Neutrophil (primary cell): ENCODE results near the gene CST3.
"Not testable (repeated sequence)": the region's sequence is repeated elsewhere in the genome, so short reads cannot be mapped to it uniquely, and the experiment has no call there.

ENCODE experiments used
- H3K27ac ChIP-seq: fragments of 200-600 bp; sonication (generic); 2 replicates; pipeline ENCODE4 v1.5.1; 2016; ENCODE audit warnings: mild to moderate bottlenecking, moderate library complexity
- H3K27me3 ChIP-seq: fragments of 200-600 bp; sonication (generic); 2 replicates; pipeline ENCODE4 v1.6.0; 2016; ENCODE audit warnings: mild to moderate bottlenecking
- H3K36me3 ChIP-seq: fragments of 200-600 bp; sonication (generic); 2 replicates; pipeline ENCODE4 v1.5.1; 2017
- H3K4me1 ChIP-seq, 2 experiments: fragments of 200-600 bp in 1 of 2; sonication (generic) in 1 of 2; 1 replicate in 1 of 2; 2 replicates in 1 of 2; pipeline versions ENCODE4 v1.5.1 to v1.6.1; 2013 to 2016; ENCODE audit warnings: low read depth in 1 of 2, low read length in 1 of 2, mild to moderate bottlenecking in 1 of 2, moderate library complexity in 1 of 2; ENCODE audit not compliant: control insufficient read depth in 1 of 2, insufficient read depth in 1 of 2
- H3K4me3 ChIP-seq, 2 experiments: fragments of 200-600 bp in 1 of 2; sonication (generic) in 1 of 2; 1 replicate in 1 of 2; 2 replicates in 1 of 2; pipeline ENCODE4 v1.5.1; 2013 to 2016; ENCODE audit warnings: low read depth in 1 of 2, low read length in 1 of 2, mild to moderate bottlenecking in 1 of 2, moderate library complexity in 1 of 2
- H3K9me3 ChIP-seq: fragments of 200-600 bp; sonication (generic); 2 replicates; pipeline ENCODE4 v1.5.1; 2016
- TF ChIP-seq, protein P1 (sequence below): fragments of 200-600 bp; sonication (generic); IDR thresholded peaks from 2 replicates; pipeline ENCODE4 v1.5.1; 2016; ENCODE audit warnings: antibody characterized with exemption

The CST3 gene

DNA sequence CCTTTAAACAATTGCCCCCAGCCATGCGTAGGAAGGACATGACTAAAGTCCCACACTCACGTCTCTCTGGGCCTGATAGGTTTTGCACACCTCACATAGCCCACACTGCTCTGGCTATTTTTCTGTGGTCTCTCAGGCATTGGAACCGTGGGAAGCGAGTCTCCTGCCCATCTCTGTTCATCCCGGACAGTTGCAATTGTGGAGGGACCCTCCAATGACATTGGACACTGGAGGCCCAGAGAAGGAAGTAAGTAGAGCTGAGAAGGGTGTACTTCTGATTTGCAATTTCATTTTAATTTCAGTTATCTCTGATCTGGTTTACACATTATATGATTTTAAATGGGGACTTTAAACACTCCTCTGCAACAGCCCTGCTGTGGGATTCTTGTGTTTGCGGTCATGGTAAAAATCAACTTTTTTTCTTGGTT, 23.3 kb upstream of the CST3 start:
- peaks cover 5 to 12% of the 10 kb centered on the region in 2 experiments for H3K4me1 ChIP-seq
- H3K27me3 ChIP-seq: no peaks in the 10 kb centered on the region
- TF ChIP-seq, protein P1, sequence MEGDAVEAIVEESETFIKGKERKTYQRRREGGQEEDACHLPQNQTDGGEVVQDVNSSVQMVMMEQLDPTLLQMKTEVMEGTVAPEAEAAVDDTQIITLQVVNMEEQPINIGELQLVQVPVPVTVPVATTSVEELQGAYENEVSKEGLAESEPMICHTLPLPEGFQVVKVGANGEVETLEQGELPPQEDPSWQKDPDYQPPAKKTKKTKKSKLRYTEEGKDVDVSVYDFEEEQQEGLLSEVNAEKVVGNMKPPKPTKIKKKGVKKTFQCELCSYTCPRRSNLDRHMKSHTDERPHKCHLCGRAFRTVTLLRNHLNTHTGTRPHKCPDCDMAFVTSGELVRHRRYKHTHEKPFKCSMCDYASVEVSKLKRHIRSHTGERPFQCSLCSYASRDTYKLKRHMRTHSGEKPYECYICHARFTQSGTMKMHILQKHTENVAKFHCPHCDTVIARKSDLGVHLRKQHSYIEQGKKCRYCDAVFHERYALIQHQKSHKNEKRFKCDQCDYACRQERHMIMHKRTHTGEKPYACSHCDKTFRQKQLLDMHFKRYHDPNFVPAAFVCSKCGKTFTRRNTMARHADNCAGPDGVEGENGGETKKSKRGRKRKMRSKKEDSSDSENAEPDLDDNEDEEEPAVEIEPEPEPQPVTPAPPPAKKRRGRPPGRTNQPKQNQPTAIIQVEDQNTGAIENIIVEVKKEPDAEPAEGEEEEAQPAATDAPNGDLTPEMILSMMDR: no peak
- H3K36me3 ChIP-seq: no peaks in the 10 kb centered on the region
- no peak overlapping the region for H3K4me3 ChIP-seq
- no peaks in the 10 kb centered on the region for H3K9me3 ChIP-seq
- no peak overlapping the region for H3K27ac ChIP-seq

DNA sequence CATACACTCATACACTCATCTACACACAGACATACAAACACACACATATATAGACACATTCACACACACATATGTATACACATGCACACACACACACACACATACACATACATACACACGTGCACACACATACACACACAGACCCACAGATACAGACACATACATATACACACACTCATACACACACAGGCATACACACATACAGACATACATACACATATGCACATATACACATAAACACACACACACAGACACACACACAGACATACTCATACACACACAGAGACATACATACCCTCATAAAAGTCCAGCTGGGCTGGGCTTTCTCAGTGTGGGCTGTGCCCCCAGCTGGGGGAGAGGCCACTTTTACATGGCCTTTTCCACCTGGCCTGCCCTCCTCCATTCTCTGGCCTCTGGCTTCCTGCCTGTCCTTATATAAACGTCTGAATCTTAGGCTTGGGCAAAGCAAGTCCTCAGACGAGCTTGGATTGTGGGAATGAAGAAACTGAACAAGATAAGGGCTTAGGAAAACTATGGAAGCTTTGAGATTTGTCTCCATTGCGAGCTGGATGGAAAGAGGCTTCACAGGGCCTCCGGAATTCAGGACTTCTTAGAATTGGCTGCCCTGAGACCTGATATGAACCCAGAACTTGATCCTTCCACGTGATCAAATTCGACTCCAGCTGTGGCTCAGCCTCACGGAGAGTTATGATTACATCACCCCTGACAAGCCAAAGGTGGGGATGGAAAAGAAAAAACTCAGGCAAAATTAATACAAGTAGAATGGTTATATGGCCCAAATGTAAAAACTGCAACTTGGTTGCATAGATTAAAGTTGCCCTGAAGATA, 22.5 kb upstream of the CST3 start:
- no peak overlapping the region for H3K27ac ChIP-seq
- no peaks in the 10 kb centered on the region for H3K9me3 ChIP-seq
- TF ChIP-seq, protein P1: no peak
- peaks cover 13 to 20% of the 10 kb centered on the region in 2 experiments for H3K4me1 ChIP-seq
- no peaks in the 10 kb centered on the region for H3K36me3 ChIP-seq
- H3K27me3 ChIP-seq: no peaks in the 10 kb centered on the region
- H3K4me3 ChIP-seq: no peak overlapping the region

DNA sequence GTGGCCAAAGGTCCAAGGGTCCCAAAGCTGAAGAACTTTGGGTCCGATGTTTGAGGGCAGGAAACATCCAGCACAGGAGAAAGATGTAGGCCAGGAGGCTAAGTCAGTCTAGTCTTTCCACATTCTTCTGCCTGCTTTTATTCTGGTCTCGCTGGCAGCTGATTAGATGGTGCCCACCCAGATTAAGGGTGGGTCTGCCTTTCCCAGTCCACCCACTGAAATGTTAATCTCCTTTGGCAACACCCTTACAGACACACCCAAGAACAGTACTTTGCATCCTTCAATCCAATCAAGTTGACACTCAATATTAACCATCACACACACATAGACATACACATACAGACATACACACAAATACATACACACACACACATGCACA, 21.8 kb upstream of the CST3 start:
- H3K27ac ChIP-seq, H3K9me3 ChIP-seq, H3K36me3 ChIP-seq, H3K27me3 ChIP-seq, H3K4me3 ChIP-seq: not testable (repeated sequence)
- H3K4me1 ChIP-seq: peaks cover 19 to 26% of the 10 kb centered on the region in 2 experiments

DNA sequence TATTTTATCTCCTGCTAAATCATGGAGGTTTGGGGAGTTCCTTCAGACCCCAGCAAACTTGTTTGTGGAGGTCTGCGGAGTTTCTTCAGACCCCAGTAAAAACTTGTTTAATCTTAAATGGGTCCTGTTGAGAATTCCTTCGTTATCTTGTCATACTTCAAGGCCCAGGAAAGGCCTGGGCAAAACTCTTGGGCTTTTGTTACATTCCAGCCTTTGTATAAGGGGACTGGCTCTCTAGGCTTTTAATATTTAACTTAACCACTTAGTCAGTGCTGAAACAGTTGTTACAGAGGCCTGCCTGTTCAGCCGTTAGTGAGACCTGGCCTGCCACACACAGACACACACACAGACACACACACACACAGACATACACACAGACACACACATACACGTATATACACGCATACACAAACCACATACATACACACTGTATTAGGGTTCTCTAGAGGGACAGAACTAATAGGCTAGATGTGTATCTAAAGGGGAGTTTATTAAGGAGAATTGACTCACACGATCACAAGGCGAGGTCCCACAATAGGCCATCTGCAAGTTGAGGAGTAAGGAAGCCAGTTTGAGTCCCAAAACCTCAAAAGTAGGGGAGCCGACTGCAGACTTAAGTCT, 21.3 kb upstream of the CST3 start:
- H3K27me3 ChIP-seq: no peaks in the 10 kb centered on the region
- no peaks in the 10 kb centered on the region for H3K36me3 ChIP-seq
- no peak overlapping the region for H3K4me3 ChIP-seq
- TF ChIP-seq, protein P1: no peak
- no peak overlapping the region for H3K27ac ChIP-seq
- peaks cover 20 to 31% of the 10 kb centered on the region in 2 experiments for H3K4me1 ChIP-seq
- H3K9me3 ChIP-seq: no peaks in the 10 kb centered on the region

DNA sequence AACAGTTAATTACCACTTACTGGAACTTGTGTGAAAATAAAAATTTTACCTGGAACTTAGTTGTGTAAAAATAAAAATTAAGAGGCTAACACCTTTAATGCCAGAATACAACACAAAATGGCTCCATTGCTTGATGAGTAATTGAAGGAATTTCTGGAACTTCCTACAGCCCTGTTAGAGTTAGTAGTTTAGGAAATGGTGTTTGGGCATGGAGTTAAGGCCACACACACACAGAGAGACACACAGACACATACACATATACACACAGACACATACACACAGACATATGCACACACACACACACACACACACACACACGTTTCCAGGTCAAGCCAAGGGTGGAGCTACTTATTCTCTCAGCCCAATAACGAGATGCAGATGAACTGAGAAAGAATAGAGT, 20.6 kb upstream of the CST3 start:
- Histone ChIP-seq H3K9me3 (no peaks in the 10 kb centered on the region), H3K27ac (no peak overlapping the region), H3K4me3 (no peak overlapping the region), H3K36me3 (no peaks in the 10 kb centered on the region), H3K4me1 (peaks cover 20 to 32% of the 10 kb centered on the region in 2 experiments), H3K27me3 (no peaks in the 10 kb centered on the region)
- TF ChIP-seq, protein P1: no peak

DNA sequence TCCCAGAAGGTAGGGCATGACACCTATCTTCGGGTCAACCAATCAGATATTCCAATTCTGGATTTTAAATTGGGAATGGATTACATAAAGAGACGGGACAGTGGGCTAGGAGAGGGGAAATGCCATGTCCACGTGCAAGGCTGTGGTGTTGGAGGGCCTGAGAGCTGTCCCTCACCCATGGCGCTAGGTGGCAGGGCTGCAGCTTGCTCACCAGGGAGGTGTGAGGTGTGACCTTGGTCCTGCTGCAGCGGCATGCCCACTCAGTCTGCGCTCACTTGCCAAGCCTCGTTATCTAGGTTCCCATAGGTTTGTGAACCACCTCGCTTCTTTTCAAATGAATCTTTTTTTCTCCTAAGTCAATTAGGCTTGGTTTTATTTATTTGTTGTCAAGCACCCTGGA, 19.4 kb upstream of the CST3 start:
- Histone ChIP-seq H3K27ac (no peak overlapping the region), H3K27me3 (no peaks in the 10 kb centered on the region), H3K9me3 (no peaks in the 10 kb centered on the region), H3K36me3 (no peaks in the 10 kb centered on the region), H3K4me3 (no peak overlapping the region), H3K4me1 (peaks cover 20 to 32% of the 10 kb centered on the region in 2 experiments)
- TF ChIP-seq, protein P1: no peak
